Smooth muscle cell (in vitro differentiated cells): ENCODE results near the gene MAGEA3. TPM values are rescaled to one million over a fixed set of nuclear protein-coding genes. Genes with fewer than 3 reads are reported as not detected.
"Not testable (repeated sequence)": the region's sequence is repeated elsewhere in the genome, so short reads cannot be mapped to it uniquely, and the experiment has no call there.

Experiments used
- DNase-seq: peaks from one replicate; lab custom pipeline; 2025; ENCODE audit not compliant: unreplicated experiment; lab: John Stamatoyannopoulos, UW
- H2AFZ ChIP-seq: fragments of 200-600 bp; sonication (generic); 2 replicates; pipeline ENCODE4 v1.6.0; 2016; ENCODE audit warnings: antibody characterized with exemption, low read depth, mild to moderate bottlenecking
- H3F3A ChIP-seq: fragments of 200-600 bp; sonication (generic); 2 replicates; pipeline ENCODE4 v1.6.0; 2017; ENCODE audit warnings: antibody characterized with exemption, low read depth
- H3K27ac ChIP-seq: fragments of 200-600 bp; sonication (generic); 2 replicates; pipeline ENCODE4 v1.5.1; 2016; ENCODE audit warnings: low read depth, mild to moderate bottlenecking
- H3K27me3 ChIP-seq: fragments of 200-600 bp; sonication (generic); 2 replicates; pipeline ENCODE4 v1.6.1; 2016; ENCODE audit warnings: low read depth, mild to moderate bottlenecking
- H3K36me3 ChIP-seq: fragments of 200-600 bp; sonication (generic); 2 replicates; pipeline ENCODE4 v1.5.1; 2016; ENCODE audit warnings: low read depth
- H3K4me1 ChIP-seq: fragments of 200-600 bp; sonication (generic); 2 replicates; pipeline ENCODE4 v1.5.1; 2016; ENCODE audit warnings: low read depth
- H3K4me2 ChIP-seq: fragments of 200-600 bp; sonication (generic); 2 replicates; pipeline ENCODE4 v1.6.0; 2016; ENCODE audit warnings: mild to moderate bottlenecking
- H3K4me3 ChIP-seq: fragments of 200-600 bp; sonication (generic); 2 replicates; pipeline ENCODE4 v1.5.1; 2016; ENCODE audit warnings: mild to moderate bottlenecking
- H3K79me2 ChIP-seq: fragments of 200-600 bp; sonication (generic); 2 replicates; pipeline ENCODE4 v1.6.0; 2016; ENCODE audit warnings: low read depth, mild to moderate bottlenecking
- H3K9ac ChIP-seq: fragments of 200-600 bp; sonication (generic); 2 replicates; pipeline ENCODE4 v1.6.0; 2016; ENCODE audit warnings: low read depth
- H3K9me3 ChIP-seq: fragments of 200-600 bp; sonication (generic); replicated peaks from 2 replicates; pipeline ENCODE4 v1.5.1; 2016; ENCODE audit warnings: low read depth
- H4K20me1 ChIP-seq: fragments of 200-600 bp; sonication (generic); 2 replicates; pipeline ENCODE4 v1.6.0; 2016; ENCODE audit warnings: low read depth
- WGBS: methylation state at CpG from one replicate; pipeline ENCODE4 v1.1.7; 2016; ENCODE audit warnings: low lambda C conversion rate; 5-methylcytosine and 5-hydroxymethylcytosine counted together
- polyA plus RNA-seq: library from polyadenylated mRNA; unstranded; fragments of >200 nt; fragmentation: Nextera tagmentation; extraction: Ambion mirVana; gene quantifications from 2 replicates; pipeline ENCODE4 v1.2.1, GENCODE V29; 2016
- total RNA-seq: library from RNA; depleted of rRNA; stranded (reverse); fragments of >200 nt; gene quantifications from 2 replicates; pipeline ENCODE4 v1.2.3, GENCODE V29; 2014
- TF ChIP-seq, protein P1 (sequence below): fragments of 200-600 bp; sonication (generic); IDR thresholded peaks from 2 replicates; pipeline ENCODE4 v1.5.1; 2017; ENCODE audit warnings: borderline replicate concordance, mild to moderate bottlenecking, antibody characterized with exemption; ENCODE audit not compliant: insufficient read depth, poor library complexity, severe bottlenecking

MAGEA3 gene
- total and polyA plus RNA-seq, 2 experiments from 2014 or later: not detected

DNA sequence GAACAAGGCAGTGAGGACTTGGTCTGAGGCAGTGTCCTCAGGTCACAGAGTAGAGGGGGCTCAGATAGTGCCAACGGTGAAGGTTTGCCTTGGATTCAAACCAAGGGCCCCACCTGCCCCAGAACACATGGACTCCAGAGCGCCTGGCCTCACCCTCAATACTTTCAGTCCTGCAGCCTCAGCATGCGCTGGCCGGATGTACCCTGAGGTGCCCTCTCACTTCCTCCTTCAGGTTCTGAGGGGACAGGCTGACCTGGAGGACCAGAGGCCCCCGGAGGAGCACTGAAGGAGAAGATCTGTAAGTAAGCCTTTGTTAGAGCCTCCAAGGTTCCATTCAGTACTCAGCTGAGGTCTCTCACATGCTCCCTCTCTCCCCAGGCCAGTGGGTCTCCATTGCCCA lies 1.8 kb downstream of the MAGEA3 start:
- H3K4me1 ChIP-seq, H3K9me3 ChIP-seq, H4K20me1 ChIP-seq, H3F3A ChIP-seq, H3K4me2 ChIP-seq, H2AFZ ChIP-seq, H3K27me3 ChIP-seq, DNase-seq, H3K4me3 ChIP-seq, H3K79me2 ChIP-seq, H3K27ac ChIP-seq, H3K36me3 ChIP-seq, H3K9ac ChIP-seq: not testable (repeated sequence)
- 84% methylated on average over 4 of the region's 5 CpGs for WGBS

DNA sequence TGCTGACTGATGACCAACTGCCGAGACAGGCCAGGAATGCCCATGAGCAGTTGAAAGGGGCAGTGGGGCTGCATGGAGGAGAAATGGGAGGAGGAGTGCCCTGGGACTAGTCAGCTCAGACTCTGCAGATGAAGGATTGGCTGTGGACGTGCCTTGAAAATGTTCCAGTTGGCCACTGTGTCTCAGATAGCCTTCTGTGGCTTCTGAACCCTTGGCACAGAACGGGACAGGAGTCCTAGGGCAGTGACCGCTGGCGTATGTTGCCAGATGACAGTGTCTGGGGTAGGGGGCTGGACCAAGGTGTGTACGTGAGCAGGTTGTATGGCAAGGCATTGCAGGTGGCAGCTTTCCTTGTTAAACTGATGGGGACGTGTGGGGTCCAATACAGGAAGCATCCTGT lies 7.9 kb downstream of the MAGEA3 start:
- not testable (repeated sequence) for H2AFZ ChIP-seq, H3K4me3 ChIP-seq, H3K4me1 ChIP-seq, DNase-seq, H3F3A ChIP-seq, H3K27me3 ChIP-seq, H3K36me3 ChIP-seq, H4K20me1 ChIP-seq, H3K9ac ChIP-seq, H3K4me2 ChIP-seq, H3K27ac ChIP-seq, H3K79me2 ChIP-seq, H3K9me3 ChIP-seq
- 90% methylated on average over 4 of the region's 7 CpGs for WGBS

DNA sequence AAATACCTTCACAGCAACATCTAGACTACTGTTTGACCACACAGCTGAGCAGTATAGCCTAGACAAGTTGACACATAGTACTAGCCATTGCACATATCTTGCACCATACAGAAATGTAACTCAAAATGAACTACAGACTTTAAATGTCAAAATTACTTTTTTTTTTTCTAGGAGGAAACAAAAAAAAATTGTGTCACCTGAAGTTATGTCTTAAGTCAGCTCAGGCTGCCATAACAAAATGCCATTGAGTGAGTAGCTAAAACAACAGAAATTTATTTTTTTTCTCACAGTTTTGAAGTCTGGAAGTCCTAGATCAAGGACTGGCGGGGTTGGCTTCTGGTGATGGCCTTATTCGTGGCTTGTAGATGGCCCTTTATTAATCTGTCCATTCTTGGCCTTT lies 10.6 kb downstream of the MAGEA3 start, which contains the start of gene CSAG2:
Gene CSAG2 (minus strand): TSS at position 101 of the 400 bp plus-strand sequence. CDS start 161 bp downstream, outside the sequence.
- H3K27me3 ChIP-seq, H3K4me2 ChIP-seq, H3K4me3 ChIP-seq, H3K27ac ChIP-seq, DNase-seq, H2AFZ ChIP-seq, H3K4me1 ChIP-seq, H3K9me3 ChIP-seq, H3F3A ChIP-seq, H3K79me2 ChIP-seq, H3K9ac ChIP-seq, H4K20me1 ChIP-seq, H3K36me3 ChIP-seq: not testable (repeated sequence)
- WGBS: no CpG with 5 or more reads among the region's 2 CpGs

DNA sequence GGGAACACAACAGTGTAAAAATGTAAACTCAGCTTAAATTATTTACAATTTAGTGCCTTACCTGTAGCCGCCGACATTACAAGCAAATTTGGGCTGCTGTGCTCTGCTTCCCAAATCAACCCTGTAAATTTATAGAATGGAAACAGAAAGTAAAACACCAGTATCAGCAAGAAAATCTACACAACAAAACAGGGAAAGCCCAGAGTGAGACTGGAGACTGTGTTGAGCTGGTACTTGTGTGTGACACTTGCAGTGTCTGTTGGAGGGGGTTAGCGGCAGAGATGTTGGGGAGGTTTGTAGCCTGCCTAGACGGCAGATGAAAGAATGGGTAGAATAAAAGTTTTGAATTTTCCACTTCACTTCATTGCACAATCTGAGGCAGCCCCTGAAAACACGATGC lies 14.6 kb downstream of the MAGEA3 start:
- DNase-seq, H3K79me2 ChIP-seq, H4K20me1 ChIP-seq, H3K9ac ChIP-seq, H3K27ac ChIP-seq, H3K4me3 ChIP-seq, H3K4me1 ChIP-seq, H2AFZ ChIP-seq, H3K36me3 ChIP-seq, H3K9me3 ChIP-seq, H3F3A ChIP-seq, H3K4me2 ChIP-seq, H3K27me3 ChIP-seq: not testable (repeated sequence)
- WGBS: no CpG with 5 or more reads among the region's 5 CpGs

DNA sequence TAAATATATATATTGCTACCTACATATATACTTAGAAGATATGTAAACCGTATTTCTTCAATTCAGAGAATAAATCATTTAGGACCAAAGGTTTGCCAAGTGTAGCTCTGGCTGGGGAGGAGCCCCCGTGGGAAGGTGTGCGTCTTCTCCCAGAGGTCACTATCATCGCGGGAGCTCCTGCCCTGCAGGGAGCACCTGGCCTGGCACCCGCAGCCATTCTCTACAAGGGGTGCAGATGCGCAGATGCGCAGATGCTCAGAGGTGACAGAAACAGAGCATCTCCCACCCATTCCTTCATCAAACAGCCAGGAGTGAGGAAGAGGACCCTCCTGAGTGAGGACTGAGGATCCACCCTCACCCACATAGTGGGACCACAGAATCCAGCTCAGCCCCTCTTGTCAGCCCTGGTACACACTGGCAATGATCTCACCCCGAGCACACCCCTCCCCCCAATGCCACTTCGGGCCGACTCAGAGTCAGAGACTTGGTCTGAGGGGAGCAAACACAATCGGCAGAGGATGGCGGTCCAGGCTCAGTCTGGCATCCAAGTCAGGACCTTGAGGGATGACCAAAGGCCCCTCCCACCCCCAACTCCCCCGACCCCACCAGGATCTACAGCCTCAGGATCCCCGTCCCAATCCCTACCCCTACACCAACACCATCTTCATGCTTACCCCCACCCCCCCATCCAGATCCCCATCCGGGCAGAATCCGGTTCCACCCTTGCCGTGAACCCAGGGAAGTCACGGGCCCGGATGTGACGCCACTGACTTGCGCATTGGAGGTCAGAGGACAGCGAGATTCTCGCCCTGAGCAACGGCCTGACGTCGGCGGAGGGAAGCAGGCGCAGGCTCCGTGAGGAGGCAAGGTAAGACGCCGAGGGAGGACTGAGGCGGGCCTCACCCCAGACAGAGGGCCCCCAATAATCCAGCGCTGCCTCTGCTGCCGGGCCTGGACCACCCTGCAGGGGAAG lies 15.5 kb downstream of the MAGEA3 start, which contains the start of gene MAGEA2B:
Gene MAGEA2B (plus strand): TSS at position 814 of the 973 bp plus-strand sequence. CDS start 2,479 bp downstream, outside the sequence.
- not testable (repeated sequence) for H2AFZ ChIP-seq, H3K79me2 ChIP-seq, H3K4me1 ChIP-seq, H3K4me2 ChIP-seq, H4K20me1 ChIP-seq, H3K27me3 ChIP-seq, DNase-seq, H3K4me3 ChIP-seq, H3K36me3 ChIP-seq, H3K9ac ChIP-seq, H3F3A ChIP-seq, H3K27ac ChIP-seq, H3K9me3 ChIP-seq
- no CpG with 5 or more reads among the region's 35 CpGs for WGBS

DNA sequence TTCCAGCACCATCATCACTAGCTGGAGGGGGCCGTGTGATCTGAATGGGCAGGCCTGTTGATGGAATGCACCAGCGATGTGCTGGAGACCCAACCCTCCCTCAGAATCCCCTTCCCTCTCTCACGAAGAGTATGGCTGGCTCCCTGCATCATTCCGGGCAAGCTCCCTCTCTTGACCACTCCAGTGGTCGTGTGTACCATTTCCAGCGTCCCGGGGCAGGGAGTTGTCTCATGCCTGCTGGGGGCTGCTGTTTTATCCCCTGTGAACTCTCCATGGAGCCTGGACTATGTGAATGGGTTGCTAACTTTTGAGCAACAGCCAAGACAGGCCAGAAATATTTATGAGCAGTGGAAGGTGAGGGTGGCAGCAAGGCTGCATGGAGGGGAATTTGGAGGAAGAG lies 26.8 kb downstream of the MAGEA3 start:
- Histone ChIP-seq H3F3A (no peaks in the 10 kb centered on the region), H3K27me3 (no peaks in the 10 kb centered on the region), H3K79me2 (no peaks in the 10 kb centered on the region), H4K20me1 (no peaks in the 10 kb centered on the region), H3K36me3 (no peaks in the 10 kb centered on the region), H2AFZ (no peak overlapping the region), H3K27ac (no peak overlapping the region), H3K4me1 (no peaks in the 10 kb centered on the region), H3K4me2 (no peak overlapping the region), H3K9ac (no peak overlapping the region), H3K4me3 (no peak overlapping the region), H3K9me3 (no peaks in the 10 kb centered on the region)
- WGBS: 71% methylated on average over 5 of the region's 7 CpGs
- DNase-seq: no peak
- TF ChIP-seq, protein P1, sequence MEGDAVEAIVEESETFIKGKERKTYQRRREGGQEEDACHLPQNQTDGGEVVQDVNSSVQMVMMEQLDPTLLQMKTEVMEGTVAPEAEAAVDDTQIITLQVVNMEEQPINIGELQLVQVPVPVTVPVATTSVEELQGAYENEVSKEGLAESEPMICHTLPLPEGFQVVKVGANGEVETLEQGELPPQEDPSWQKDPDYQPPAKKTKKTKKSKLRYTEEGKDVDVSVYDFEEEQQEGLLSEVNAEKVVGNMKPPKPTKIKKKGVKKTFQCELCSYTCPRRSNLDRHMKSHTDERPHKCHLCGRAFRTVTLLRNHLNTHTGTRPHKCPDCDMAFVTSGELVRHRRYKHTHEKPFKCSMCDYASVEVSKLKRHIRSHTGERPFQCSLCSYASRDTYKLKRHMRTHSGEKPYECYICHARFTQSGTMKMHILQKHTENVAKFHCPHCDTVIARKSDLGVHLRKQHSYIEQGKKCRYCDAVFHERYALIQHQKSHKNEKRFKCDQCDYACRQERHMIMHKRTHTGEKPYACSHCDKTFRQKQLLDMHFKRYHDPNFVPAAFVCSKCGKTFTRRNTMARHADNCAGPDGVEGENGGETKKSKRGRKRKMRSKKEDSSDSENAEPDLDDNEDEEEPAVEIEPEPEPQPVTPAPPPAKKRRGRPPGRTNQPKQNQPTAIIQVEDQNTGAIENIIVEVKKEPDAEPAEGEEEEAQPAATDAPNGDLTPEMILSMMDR: no peak
